GM21529 (cell line): ENCODE results near the gene FAM161B.
"Not testable (repeated sequence)": the region's sequence is repeated elsewhere in the genome, so short reads cannot be mapped to it uniquely, and the experiment has no call there.

ENCODE experiments used
- ATAC-seq: cut with Tn5 transposase; IDR thresholded peaks from one replicate; pipeline ENCODE4 v1.9.1; 2021; ENCODE audit not compliant: unreplicated experiment

FAM161B gene

DNA sequence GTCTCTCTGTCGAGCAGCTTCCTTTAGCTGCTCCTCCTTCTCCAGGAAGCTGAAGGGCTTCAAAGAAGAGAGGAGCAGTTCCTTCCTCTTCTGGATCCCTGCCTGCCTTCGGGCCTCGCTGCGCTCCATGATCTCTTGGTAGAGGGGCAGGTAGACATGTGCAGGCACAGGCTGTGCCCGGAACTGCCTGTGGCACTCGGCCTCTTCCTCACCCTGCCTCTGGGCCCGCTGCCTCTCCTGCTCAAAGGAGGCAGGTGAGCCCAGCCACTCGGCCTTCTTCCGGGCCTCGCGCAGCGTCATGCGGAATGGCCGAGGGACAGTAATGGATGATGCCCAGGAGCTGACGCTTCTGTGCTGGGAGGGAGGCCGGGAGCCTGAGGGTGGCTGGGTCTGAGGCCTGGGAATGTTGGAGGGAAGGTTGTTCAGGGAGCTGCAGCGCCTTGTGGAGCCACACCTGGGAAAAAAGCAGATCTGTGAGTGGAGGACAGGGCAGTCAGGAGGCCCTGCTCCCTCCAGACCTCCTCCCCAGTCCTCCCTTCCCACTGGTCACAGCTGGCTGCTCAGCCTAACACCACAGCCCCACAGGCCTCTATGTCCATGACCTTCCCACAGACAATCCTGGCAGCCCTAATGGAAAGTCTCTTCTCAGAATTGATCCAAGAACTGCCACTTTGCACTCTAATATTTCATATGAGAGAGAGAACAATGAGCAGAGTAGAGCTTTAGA, 5.3 kb downstream of the FAM161B start:
- no peak for ATAC-seq

DNA sequence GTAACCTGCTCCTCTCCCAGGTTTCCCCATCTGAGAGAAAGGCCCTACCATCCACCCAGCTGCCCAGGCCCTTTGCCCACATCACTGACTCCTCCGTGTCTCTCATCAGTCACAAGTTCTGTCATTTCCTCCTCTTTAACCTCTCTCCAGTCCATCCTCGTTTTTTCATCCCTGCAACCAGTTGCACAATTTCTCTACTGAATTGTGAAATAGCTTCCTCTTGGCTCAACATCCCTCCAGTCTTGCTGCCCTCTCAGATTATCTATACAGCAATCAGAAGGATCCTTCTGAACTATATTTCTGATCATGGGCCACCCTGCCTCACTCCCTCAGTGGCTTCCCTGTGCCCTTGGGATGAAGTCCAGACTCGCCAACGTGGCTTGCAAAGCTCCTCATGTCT, 6.8 kb downstream of the FAM161B start:
- ATAC-seq: no peak

GRCh38 chr14:73942180-73942579, 7.7 kb downstream of the FAM161B start:
- ATAC-seq: no peak

- no peak for ATAC-seq
Measured at GRCh38 chr14:73937012-73937411, 12.9 kb downstream of the FAM161B start.

DNA sequence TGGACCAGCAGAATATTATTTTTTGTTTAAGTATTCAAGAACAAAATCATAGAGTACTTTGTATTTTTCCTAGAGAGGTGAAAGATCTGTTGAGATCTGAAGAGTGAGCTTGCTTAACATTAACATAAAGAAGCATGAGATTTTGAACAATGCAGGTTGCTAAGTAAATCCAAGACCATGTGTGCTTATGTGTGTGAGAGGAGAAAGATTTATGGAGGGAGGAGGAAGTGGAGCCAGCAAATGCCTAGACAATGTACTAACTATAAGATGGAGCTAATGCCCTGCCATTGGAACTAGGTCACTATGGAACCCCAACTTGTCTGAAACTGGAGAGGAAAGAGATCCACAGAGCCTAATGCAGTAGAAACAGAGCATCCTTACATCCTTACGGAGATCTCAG, 13.3 kb downstream of the FAM161B start:
- ATAC-seq: no peak

GRCh38 chr14:73935666-73936065, 14.2 kb downstream of the FAM161B start:
- ATAC-seq: no peak

DNA sequence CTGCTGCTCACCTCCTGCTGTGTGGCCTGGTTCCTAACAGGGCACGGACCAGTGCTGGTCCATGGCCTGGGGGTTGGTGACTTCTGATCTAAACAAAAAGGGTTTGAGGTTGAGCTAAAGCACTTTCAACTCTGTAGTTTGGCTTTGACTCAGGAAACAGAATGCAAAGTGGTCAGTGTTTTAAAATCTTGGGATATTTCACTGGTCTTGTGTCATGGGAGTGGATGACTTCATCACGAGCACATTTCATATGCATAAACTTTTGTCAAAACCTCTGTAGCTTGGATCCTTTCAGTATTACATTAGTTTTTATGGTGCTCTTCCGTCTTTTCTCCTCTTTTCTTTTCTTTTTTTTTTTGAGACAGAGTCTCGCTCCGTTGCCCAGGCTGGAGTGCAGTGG, 25.6 kb downstream of the FAM161B start:
- ATAC-seq: no peak

GRCh38 chr14:73919457-73919856, 30.4 kb downstream of the FAM161B start:
- ATAC-seq: not testable (repeated sequence)

DNA sequence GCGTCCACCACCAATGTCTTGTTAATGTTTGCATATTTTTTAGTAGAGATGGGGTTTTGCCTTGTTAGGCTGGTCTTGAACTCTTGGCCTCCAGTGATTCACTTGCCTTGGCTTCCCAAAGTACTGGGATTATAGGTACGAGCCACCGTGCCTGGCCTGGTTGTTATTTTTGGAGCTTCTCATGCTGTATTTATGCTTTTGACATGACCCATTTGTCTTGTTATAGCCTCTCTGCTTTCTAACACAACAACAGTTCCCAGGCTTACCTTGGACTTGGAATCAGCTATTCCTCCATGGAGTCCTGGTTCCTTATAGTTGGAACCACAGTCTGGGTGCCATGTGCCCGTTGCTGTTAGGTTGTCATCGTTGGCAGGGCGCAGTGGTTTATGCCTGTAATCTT, 33.6 kb downstream of the FAM161B start:
- ATAC-seq: no peak

- ATAC-seq: no peak
Measured at GRCh38 chr14:73913256-73913655, 36.6 kb downstream of the FAM161B start.

GRCh38 chr14:73909681-73910080, 40.2 kb downstream of the FAM161B start:
- no peak for ATAC-seq

DNA sequence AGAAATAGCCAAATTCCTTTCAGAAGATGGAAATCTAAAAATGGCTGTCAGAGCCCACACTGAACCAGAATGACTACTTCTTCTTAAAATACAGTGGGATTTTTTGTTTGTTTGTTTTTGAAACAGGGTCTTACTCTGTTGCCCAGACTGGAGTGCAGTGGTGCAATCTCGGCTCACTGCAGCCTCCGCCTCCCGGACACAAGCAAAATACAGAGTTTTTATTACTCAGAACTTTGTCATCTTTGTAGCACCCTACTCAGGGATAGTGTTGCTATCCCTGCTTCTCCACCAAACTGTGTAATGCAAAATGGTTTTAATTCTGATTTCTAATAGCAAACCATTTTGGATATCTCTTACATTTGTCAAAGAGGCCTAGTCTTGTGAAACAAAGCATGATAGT, 46.9 kb downstream of the FAM161B start:
- no peak for ATAC-seq

DNA sequence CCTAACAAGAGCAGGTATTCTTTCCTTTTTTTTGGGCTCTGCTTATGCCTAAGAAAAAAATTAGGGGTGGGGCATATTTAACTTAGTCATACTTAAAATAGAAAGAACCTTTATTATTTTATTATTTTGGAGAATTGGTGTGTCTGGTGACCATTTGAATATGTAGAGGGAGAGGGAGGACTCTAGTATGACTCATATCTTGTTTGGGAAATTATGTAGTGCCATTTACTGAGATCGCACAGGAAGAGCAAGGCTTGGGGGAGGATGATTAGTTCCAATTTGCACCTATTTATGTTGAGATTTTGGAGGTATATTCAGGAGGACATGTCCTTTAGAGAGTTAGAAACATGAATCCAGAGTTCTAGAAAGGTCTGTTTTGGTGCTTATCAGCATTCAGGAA, 53.4 kb downstream of the FAM161B start:
- ATAC-seq: no peak

DNA sequence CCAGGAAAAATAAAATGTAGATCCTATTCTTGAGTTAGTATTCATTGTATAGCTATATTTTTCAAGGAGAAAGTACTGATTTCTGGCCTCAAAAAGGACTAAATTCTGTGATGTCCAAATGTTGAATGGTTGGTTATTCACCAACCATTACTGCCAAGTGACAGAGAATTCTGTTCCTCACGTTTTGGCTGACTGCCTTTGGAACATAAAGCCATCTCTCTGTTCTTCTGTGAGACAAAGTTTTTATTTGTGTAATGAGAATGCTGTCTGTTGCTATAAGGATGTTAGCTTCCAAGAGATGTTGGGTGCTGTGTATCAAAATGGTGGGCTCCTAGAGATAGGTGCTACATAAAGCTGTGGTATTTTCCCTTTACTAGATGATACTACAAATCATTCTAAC, 54.0 kb downstream of the FAM161B start:
- ATAC-seq: no peak

- ATAC-seq: not testable (repeated sequence)
Measured at GRCh38 chr14:73894180-73894687, 55.7 kb downstream of the FAM161B start.

- no peak for ATAC-seq
Measured at GRCh38 chr14:73889376-73889775, 60.5 kb downstream of the FAM161B start.

GRCh38 chr14:73888971-73889370, 60.9 kb downstream of the FAM161B start:
- no peak for ATAC-seq

- no peak for ATAC-seq
Measured at GRCh38 chr14:73888460-73888725, 61.5 kb downstream of the FAM161B start.

DNA sequence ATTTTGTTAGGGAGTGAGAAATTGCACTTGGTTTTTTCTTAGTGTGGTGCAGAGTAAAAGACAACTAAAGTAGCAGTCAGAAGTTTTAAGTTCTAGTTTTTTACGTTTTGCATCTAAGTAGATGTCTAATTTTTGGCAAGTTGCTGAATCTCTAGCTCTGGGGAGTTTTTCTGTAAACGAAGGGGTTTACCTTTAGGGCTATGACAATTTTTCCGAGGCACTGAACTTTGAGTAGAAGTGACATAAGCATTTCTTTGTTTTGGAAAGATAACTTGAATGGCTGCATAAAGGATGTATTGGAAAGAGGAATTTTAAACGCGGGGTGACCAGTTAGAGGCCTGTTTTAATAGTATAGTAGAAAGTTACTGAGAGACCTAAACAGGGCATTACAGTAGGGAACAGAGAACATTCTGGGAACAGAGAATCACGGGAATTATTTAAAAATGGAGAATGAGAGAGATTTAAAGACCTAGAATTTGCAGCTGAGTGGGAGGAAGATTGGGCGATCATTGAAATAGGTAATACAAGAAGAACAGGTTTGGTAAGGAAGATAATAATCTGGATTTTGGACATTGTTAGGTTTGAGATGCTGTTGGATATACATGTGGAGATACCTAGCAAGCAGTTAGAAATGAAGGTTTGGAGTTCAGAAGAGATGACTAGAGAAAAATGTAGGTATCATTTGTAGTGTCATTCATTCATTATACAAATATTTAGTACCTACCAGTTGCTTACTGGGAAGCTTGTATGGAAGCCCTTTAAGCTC, 62.0 kb downstream of the FAM161B start:
- no peak for ATAC-seq

GRCh38 chr14:73887318-73887616, 62.6 kb downstream of the FAM161B start:
- ATAC-seq: no peak

DNA sequence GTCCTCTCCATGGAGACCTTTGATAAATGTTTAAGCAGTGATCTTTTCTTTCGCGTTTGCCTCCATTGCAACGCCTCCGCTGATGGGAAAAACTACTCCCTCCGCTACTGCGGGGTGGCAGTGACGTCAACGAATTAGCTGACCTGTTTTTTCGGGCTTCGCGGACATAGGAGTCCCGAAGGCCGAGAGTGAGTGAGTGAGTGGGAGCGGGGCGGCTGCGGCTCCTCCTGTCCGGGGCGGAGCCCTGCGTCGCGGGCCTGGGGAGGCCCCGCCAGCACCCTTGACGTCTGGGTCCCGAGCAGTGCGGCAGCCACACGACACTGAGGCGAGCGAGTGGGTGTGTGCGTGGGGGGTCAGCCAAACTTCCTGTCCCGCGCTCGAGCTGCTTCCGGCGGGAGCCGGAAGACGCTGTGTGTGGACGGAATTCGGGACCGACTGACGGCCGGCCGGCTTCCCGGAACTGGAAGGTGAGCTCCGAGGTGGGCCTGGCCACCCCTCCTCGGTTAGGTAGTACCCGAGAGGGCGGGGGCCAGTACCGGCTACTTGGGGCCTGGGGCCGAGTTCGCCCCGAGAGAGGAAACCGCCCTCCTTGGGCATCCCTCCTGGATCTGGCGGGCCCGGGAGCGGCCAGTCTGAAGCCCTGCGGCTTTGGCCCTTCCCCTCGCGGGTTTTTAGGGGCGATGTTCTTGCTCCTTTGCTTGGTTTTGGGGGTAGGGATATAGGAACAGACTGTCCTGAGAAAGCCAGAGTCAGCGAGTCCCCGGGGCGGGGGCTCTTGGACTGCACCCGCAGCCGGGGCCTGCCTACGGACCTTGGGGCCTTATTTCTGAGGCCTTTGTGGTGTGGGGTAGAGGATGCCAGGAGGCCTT, 63.2 kb downstream of the FAM161B start, which contains the start of gene ZNF410:
Gene ZNF410, plus strand, starts transcription at position 411 of the 869 bp plus-strand sequence. CDS start 5,317 bp downstream, outside the sequence.
- ATAC-seq: peak; percentile 92
